H1 (cell line): ENCODE data around the gene SAT1. TPM values are rescaled to one million over a fixed set of nuclear protein-coding genes. Genes with fewer than 3 reads are reported as not detected.

Source experiments
- CTCF ChIA-PET: fragments of 300-600 bp; sonication (Branson Sonifier 250); formaldehyde crosslinking; loops from one replicate; lab custom pipeline; 2021; ENCODE audit not compliant: partially characterized antibody; lab: Charles Lee
- POLR2A ChIA-PET: fragments of 300-600 bp; sonication (Branson Sonifier 250); formaldehyde crosslinking; loops from one replicate; lab custom pipeline; 2021; ENCODE audit warnings: inconsistent platforms; ENCODE audit not compliant: partially characterized antibody; lab: Charles Lee
- DNase-seq, 2 experiments: peaks; one replicate each; pipeline versions ENCODE4 v3.0.0 to v3.0.0-alpha.2; 2010 to 2022; ENCODE audit warnings: low spot score in 2 of 2, low read depth in 1 of 2, mixed read lengths in 1 of 2
- FAIRE-seq: peaks from 2 replicates; lab custom pipeline; 2011; peaks lifted over from hg19 to GRCh38; lab: Jason Lieb, UNC
- H2AFZ ChIP-seq: 2 replicates; pipeline ENCODE4 v1.8.1; 2012; ENCODE audit warnings: low read length, inconsistent platforms
- H2AK5ac ChIP-seq: 2 replicates; pipeline ENCODE4 v1.6.1; 2013; ENCODE audit warnings: low read depth, low read length
- H2BK120ac ChIP-seq: replicated peaks from 2 replicates; pipeline ENCODE3; 2013; ENCODE audit warnings: low read depth, low read length, inconsistent platforms
- H2BK12ac ChIP-seq: 2 replicates; pipeline ENCODE4 v1.6.1; 2013; ENCODE audit warnings: low read depth, low read length
- H2BK15ac ChIP-seq: 2 replicates; pipeline ENCODE4 v1.6.1; 2013; ENCODE audit warnings: low read length
- H2BK20ac ChIP-seq: 2 replicates; pipeline ENCODE4 v1.6.1; 2013; ENCODE audit warnings: low read length
- H2BK5ac ChIP-seq: 2 replicates; pipeline ENCODE4 v1.6.1; 2013; ENCODE audit warnings: low read depth, low read length
- H3K14ac ChIP-seq: 2 replicates; pipeline ENCODE4 v1.6.1; 2013; ENCODE audit warnings: inconsistent platforms; ENCODE audit not compliant: insufficient read length
- H3K18ac ChIP-seq: 2 replicates; pipeline ENCODE4 v1.6.1; 2013; ENCODE audit warnings: low read length; ENCODE audit errors: extremely low read depth
- H3K23ac ChIP-seq: 2 replicates; pipeline ENCODE4 v1.6.1; 2013; ENCODE audit warnings: inconsistent platforms; ENCODE audit not compliant: insufficient read length
- H3K23me2 ChIP-seq: 2 replicates; pipeline ENCODE4 v1.6.1; 2013; ENCODE audit warnings: low read depth, low read length
- H3K27ac ChIP-seq: 2 replicates; pipeline ENCODE4 v1.6.1; 2011; ENCODE audit warnings: low read depth, low read length, inconsistent platforms
- H3K27me3 ChIP-seq, 4 experiments: replicated peaks in 1 of 4; 1 replicate in 1 of 4; 2 replicates in 3 of 4; pipeline versions ENCODE4 v1.6.1 to v1.8.1; 2011 to 2013; ENCODE audit warnings: low read length in 3 of 4, mild to moderate bottlenecking in 3 of 4, inconsistent platforms in 2 of 4, mixed read lengths in 2 of 4, moderate library complexity in 1 of 4; ENCODE audit not compliant: control insufficient read depth in 3 of 4, insufficient read depth in 3 of 4; ENCODE audit errors: extremely low read depth in 1 of 4
- H3K36me3 ChIP-seq, 4 experiments: 2 replicates each; pipeline versions ENCODE4 v1.6.1 to v1.8.1; 2011 to 2013; ENCODE audit warnings: mild to moderate bottlenecking in 4 of 4, low read length in 3 of 4, moderate library complexity in 2 of 4, control low read depth in 1 of 4, inconsistent platforms in 1 of 4; ENCODE audit not compliant: insufficient read depth in 4 of 4, control insufficient read depth in 2 of 4
- H3K4ac ChIP-seq: replicated peaks from 2 replicates; pipeline ENCODE3; 2013; ENCODE audit warnings: low read length, low read depth, mixed read lengths, inconsistent platforms; ENCODE audit not compliant: insufficient read length
- H3K4me1 ChIP-seq, 4 experiments: replicated peaks in 1 of 4; 1 replicate in 1 of 4; 2 replicates in 3 of 4; pipeline versions ENCODE4 v1.6.1 to v1.8.1; 2011 to 2013; ENCODE audit warnings: low read length in 3 of 4, inconsistent platforms in 2 of 4, mixed read lengths in 1 of 4; ENCODE audit not compliant: insufficient read depth in 4 of 4, control insufficient read depth in 3 of 4
- H3K4me2 ChIP-seq, 2 experiments: 2 replicates each; pipeline versions ENCODE4 v1.6.1 to v1.8.1; 2011 to 2013; ENCODE audit warnings: low read depth in 2 of 2, low read length in 2 of 2, control low read depth in 1 of 2, inconsistent platforms in 1 of 2, mild to moderate bottlenecking in 1 of 2; ENCODE audit not compliant: insufficient read depth in 1 of 2
- H3K4me3 ChIP-seq, 4 experiments: fragments of 200-600, 300-600 bp in 1 of 4; sonication (generic), shearing (Covaris generic), sonication (Bioruptor Twin) in 1 of 4; 2 replicates each; pipeline versions ENCODE4 v1.5.1 to v1.8.1; 2011 to 2016; ENCODE audit warnings: low read length in 4 of 4, low read depth in 3 of 4, control low read depth in 2 of 4, inconsistent platforms in 2 of 4, mild to moderate bottlenecking in 2 of 4, mixed read lengths in 1 of 4, moderate library complexity in 1 of 4; ENCODE audit not compliant: insufficient read depth in 2 of 4; ENCODE audit errors: extremely low read depth in 1 of 4
- H3K56ac ChIP-seq: replicated peaks from 2 replicates; pipeline ENCODE3; 2013; ENCODE audit warnings: low read depth, mild to moderate bottlenecking, mixed read lengths, low read length, inconsistent platforms; ENCODE audit not compliant: insufficient read length
- H3K79me1 ChIP-seq: 2 replicates; pipeline ENCODE4 v1.6.1; 2013; ENCODE audit warnings: low read depth, low read length, control low read depth
- H3K79me2 ChIP-seq, 2 experiments: 2 replicates each; pipeline versions ENCODE4 v1.6.1 to v1.8.1; 2012 to 2013; ENCODE audit warnings: low read length in 2 of 2, mild to moderate bottlenecking in 2 of 2, inconsistent platforms in 1 of 2; ENCODE audit not compliant: insufficient read depth in 2 of 2, control insufficient read depth in 1 of 2
- H3K9ac ChIP-seq, 4 experiments: replicated peaks in 1 of 4; 1 replicate in 1 of 4; 2 replicates in 3 of 4; pipeline versions ENCODE4 v1.6.1 to v1.8.1; 2011 to 2013; ENCODE audit warnings: low read depth in 3 of 4, low read length in 3 of 4, control low read depth in 2 of 4, mild to moderate bottlenecking in 2 of 4, moderate library complexity in 2 of 4, inconsistent platforms in 1 of 4; ENCODE audit errors: extremely low read depth in 1 of 4
- H3K9me3 ChIP-seq, 2 experiments: 2 replicates each; pipeline versions ENCODE4 v1.6.1 to v1.8.1; 2012 to 2013; ENCODE audit warnings: mild to moderate bottlenecking in 2 of 2, moderate library complexity in 2 of 2, control low read depth in 1 of 2, inconsistent platforms in 1 of 2, low read depth in 1 of 2, low read length in 1 of 2, mixed read lengths in 1 of 2; ENCODE audit not compliant: insufficient read depth in 2 of 2
- H4K20me1 ChIP-seq, 2 experiments: replicated peaks in 1 of 2; 2 replicates each; pipeline versions ENCODE3 to v1.8.1; 2011 to 2013; ENCODE audit warnings: inconsistent platforms in 2 of 2, low read length in 2 of 2, mild to moderate bottlenecking in 1 of 2; ENCODE audit not compliant: insufficient read depth in 2 of 2, control insufficient read depth in 1 of 2
- H4K5ac ChIP-seq: 2 replicates; pipeline ENCODE4 v1.6.1; 2013; ENCODE audit warnings: low read length, low read depth, mixed read lengths, inconsistent platforms; ENCODE audit not compliant: insufficient read length
- H4K8ac ChIP-seq: 2 replicates; pipeline ENCODE4 v1.8.0; 2013; ENCODE audit warnings: mild to moderate bottlenecking, moderate library complexity, low read length, inconsistent platforms; ENCODE audit not compliant: insufficient read depth; ENCODE audit errors: extremely low read depth
- H4K91ac ChIP-seq: replicated peaks from 2 replicates; pipeline ENCODE3; 2013; ENCODE audit warnings: low read length, mixed read lengths, inconsistent platforms; ENCODE audit not compliant: insufficient read length
- CHD2 ChIP-seq: IDR thresholded peaks from 2 replicates; pipeline ENCODE4 v1.6.1; 2012; ENCODE audit warnings: low read length, improper control_type of control experiment
- HDAC2 ChIP-seq, 2 experiments: fragments of 300-600 bp in 1 of 2; sonication (generic) in 1 of 2; IDR thresholded peaks; 2 replicates each; pipeline ENCODE4 v1.6.1; 2011 to 2012; ENCODE audit warnings: low read depth in 2 of 2, low read length in 2 of 2, mild to moderate bottlenecking in 2 of 2, moderate library complexity in 2 of 2, borderline replicate concordance in 1 of 2, inconsistent platforms in 1 of 2
- PHF8 ChIP-seq: fragments of 200-600 bp; sonication (generic); conservative IDR thresholded peaks from 2 replicates; pipeline ENCODE4 v1.7.1; 2012; ENCODE audit warnings: low read depth, mild to moderate bottlenecking, inconsistent platforms, low read length, moderate library complexity
- POLR2AphosphoS5 ChIP-seq: IDR thresholded peaks from 2 replicates; pipeline ENCODE4 v1.6.1; 2011; ENCODE audit warnings: low read depth, low read length
- WGBS, 2 experiments: shearing (Covaris generic) in 1 of 2; methylation state at CpG; one replicate each; pipeline versions ENCODE4 v1.1.6 to v1.1.7; 2013 to 2015; ENCODE audit warnings: low lambda C conversion rate in 2 of 2, mixed read lengths in 2 of 2, inconsistent platforms in 1 of 2, low coverage in 1 of 2, missing lambda C conversion rate in 1 of 2; ENCODE audit not compliant: insufficient replicate concordance in 2 of 2, insufficient coverage in 1 of 2, insufficient read length in 1 of 2; ENCODE audit errors: extremely low coverage in 1 of 2, missing lambda C conversion rate in 1 of 2; 5-methylcytosine and 5-hydroxymethylcytosine counted together
- polyA plus RNA-seq, 7 experiments: library from polyadenylated mRNA; depleted of rRNA in 3 of 7; stranded (reverse) in 5 of 7; unstranded in 2 of 7; fragments of >200 nt in 5 of 7; fragments of 200-250 nt in 2 of 7; gene quantifications; 1 replicate in 5 of 7; 2 replicates in 1 of 7; 4 replicates in 1 of 7; pipeline versions ENCODE4 v1.2.1 to v1.2.3, GENCODE V29; 2011 to 2013; ENCODE audit warnings: missing spikeins in 2 of 7, mixed read lengths in 2 of 7
- total RNA-seq: library from RNA; stranded (reverse); fragmentation: NEBNext Ultra II Directional; extraction: Animal tissue kit (Norgen Biotek cat#: 25700); gene quantifications from 2 replicates; pipeline ENCODE4 v1.2.1, GENCODE V29; 2021
- TF ChIP-seq, protein P1 (sequence below), 3 experiments: IDR thresholded peaks; 1 replicate in 2 of 3; 2 replicates in 1 of 3; pipeline versions ENCODE4 v1.5.1 to v1.6.1; 2011; ENCODE audit warnings: low read length in 3 of 3, mild to moderate bottlenecking in 3 of 3, inconsistent platforms in 2 of 3, low read depth in 1 of 3, moderate library complexity in 1 of 3; ENCODE audit not compliant: insufficient read depth in 1 of 3; ENCODE audit errors: control extremely low read depth in 1 of 3

SAT1 gene
- total and polyA plus RNA-seq, 2 of the 8 experiments (the other 6 are each of a cell fraction or from before 2014, with no cell fraction given): 29.2 to 36.8 TPM

DNA sequence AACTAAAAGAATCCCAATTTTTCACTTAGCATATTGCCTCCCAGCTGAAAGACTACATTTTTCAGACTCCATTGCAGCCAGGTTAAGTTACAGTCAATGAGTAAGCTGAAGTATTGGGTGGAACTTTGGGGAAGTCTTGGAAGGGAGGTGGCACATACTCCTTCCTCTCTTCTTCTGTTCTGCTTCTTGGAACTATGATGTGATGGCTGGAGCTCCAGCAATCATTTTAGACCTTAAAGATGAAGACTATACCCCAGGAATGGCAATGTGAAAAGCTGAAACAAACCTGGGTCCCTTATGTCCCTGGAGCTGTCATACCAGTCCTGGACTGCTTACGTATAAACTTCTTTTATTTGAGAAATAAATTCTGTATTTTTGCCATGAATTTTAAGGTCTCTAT is 30.8 kb downstream of the SAT1 start:
- Histone ChIP-seq H4K91ac (no peak overlapping the region), H3K9me3 (no peaks in the 10 kb centered on the region), H3K79me1 (no peaks in the 10 kb centered on the region), H2BK20ac (no peak overlapping the region), H3K4me2 (no peak overlapping the region), H3K4ac (no peak overlapping the region), H3K27ac (no peak overlapping the region), H3K14ac (no peak overlapping the region), H4K20me1 (no peaks in the 10 kb centered on the region), H3K4me3 (no peak overlapping the region), H2AFZ (no peak overlapping the region), H3K23ac (no peak overlapping the region), H3K79me2 (no peaks in the 10 kb centered on the region), H4K8ac (no peak overlapping the region), H3K56ac (no peak overlapping the region), H2BK5ac (no peak overlapping the region), H2BK15ac (no peak overlapping the region), H2AK5ac (no peak overlapping the region), H3K9ac (no peak overlapping the region), H2BK12ac (no peak overlapping the region), H3K27me3 (no peaks in the 10 kb centered on the region), H3K23me2 (no peaks in the 10 kb centered on the region), H3K36me3 (no peaks in the 10 kb centered on the region), H2BK120ac (no peak overlapping the region), H3K4me1 (peaks cover 0 to 7% (median 0%) of the 10 kb centered on the region in 4 experiments; a peak in 1 of 7 replicates), H3K18ac (no peak overlapping the region), H4K5ac (no peak overlapping the region)
- no peak for FAIRE-seq
- WGBS, 2 experiments: 100% methylated on average over 1 of the region's 1 CpG; no CpG with 5 or more reads in 1 of the 2 experiments
- DNase-seq: no peak
- ChIA-PET POLR2A (no interaction called here), CTCF (interaction anchor here (1.0 to 1.2 kb wide), 2 partner anchors 53 to 57 kb away, joined by 3 read pairs; no protein-coding TSS in a partner anchor)
- TF ChIP-seq PHF8 (no peak), CHD2 (no peak), HDAC2 (IDR thresholded peaks at IDR 0.05; ENCODE audit: borderline replicate concordance in 1 of 2, low read depth in 2 of 2, low read length in 2 of 2) (no peak), POLR2AphosphoS5 (no peak)
- TF ChIP-seq, protein P1, sequence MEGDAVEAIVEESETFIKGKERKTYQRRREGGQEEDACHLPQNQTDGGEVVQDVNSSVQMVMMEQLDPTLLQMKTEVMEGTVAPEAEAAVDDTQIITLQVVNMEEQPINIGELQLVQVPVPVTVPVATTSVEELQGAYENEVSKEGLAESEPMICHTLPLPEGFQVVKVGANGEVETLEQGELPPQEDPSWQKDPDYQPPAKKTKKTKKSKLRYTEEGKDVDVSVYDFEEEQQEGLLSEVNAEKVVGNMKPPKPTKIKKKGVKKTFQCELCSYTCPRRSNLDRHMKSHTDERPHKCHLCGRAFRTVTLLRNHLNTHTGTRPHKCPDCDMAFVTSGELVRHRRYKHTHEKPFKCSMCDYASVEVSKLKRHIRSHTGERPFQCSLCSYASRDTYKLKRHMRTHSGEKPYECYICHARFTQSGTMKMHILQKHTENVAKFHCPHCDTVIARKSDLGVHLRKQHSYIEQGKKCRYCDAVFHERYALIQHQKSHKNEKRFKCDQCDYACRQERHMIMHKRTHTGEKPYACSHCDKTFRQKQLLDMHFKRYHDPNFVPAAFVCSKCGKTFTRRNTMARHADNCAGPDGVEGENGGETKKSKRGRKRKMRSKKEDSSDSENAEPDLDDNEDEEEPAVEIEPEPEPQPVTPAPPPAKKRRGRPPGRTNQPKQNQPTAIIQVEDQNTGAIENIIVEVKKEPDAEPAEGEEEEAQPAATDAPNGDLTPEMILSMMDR (IDR thresholded peaks at IDR 0.05; ENCODE audit: control extremely low read depth in 1 of 3, insufficient read depth in 1 of 3, low read depth in 1 of 3, low read length in 3 of 3): no peak
